HFF-Myc (cell line): ENCODE measurements around the gene AUH.

Source experiments
- DNase-seq: peaks from one replicate; pipeline ENCODE4 v3.0.0-alpha.2; 2011; ENCODE audit warnings: low read depth; ENCODE audit errors: extremely low read depth
- H3K4me3 ChIP-seq: replicated peaks from 2 replicates; pipeline ENCODE4 v1.5.1; 2011; ENCODE audit warnings: low read depth, mild to moderate bottlenecking, control low read depth, low read length
- CTCF ChIP-seq: IDR thresholded peaks from 2 replicates; pipeline ENCODE4 v1.5.1; 2012; ENCODE audit warnings: mild to moderate bottlenecking, low read depth, low read length, control low read depth; ENCODE audit errors: missing control alignments

The AUH gene

GRCh38 chr9:91312717-91313325 lies 48.9 kb downstream of the AUH start:
- no peak overlapping the region for H3K4me3 ChIP-seq
- no peak for TF ChIP-seq CTCF
- DNase-seq = no peak

GRCh38 chr9:91310037-91310436 lies 51.7 kb downstream of the AUH start:
- no peak overlapping the region for H3K4me3 ChIP-seq
- no peak for DNase-seq
- TF ChIP-seq CTCF = no peak

GRCh38 chr9:91308191-91308590 lies 53.5 kb downstream of the AUH start:
- no peak for DNase-seq
- no peak overlapping the region for H3K4me3 ChIP-seq
- TF ChIP-seq CTCF = no peak

- TF ChIP-seq CTCF = no peak
- no peak for DNase-seq
- no peak overlapping the region for H3K4me3 ChIP-seq
Measured at GRCh38 chr9:91307279-91307678, 54.4 kb downstream of the AUH start.

- no peak overlapping the region for H3K4me3 ChIP-seq
- no peak for TF ChIP-seq CTCF
- no peak for DNase-seq
Measured at GRCh38 chr9:91306296-91306630, 55.5 kb downstream of the AUH start.

GRCh38 chr9:91305596-91306295 lies 56.0 kb downstream of the AUH start:
- H3K4me3 ChIP-seq = no peak overlapping the region
- no peak for TF ChIP-seq CTCF
- DNase-seq = no peak
